WTC11 (cell line): Measurements from ENCODE around the gene TMEM178A. TPM values are rescaled to one million over a fixed set of nuclear protein-coding genes. Genes with fewer than 3 reads are reported as not detected.

ENCODE experiments used
- ATAC-seq: fragments of 200-7000 bp; cut with Tn5 transposase; 2 replicates; pipeline ENCODE4 v1.10.0; 2021; ENCODE audit warnings: mild to moderate bottlenecking, moderate library complexity
- CTCF ChIA-PET: fragments of 300-600 bp; sonication (Branson Sonifier 250); formaldehyde crosslinking; loops from one replicate; lab custom pipeline; 2021; ENCODE audit warnings: antibody characterized with exemption; lab: Charles Lee
- POLR2A ChIA-PET: fragments of 350-600 bp; sonication (Branson Sonifier 250); formaldehyde crosslinking; loops from one replicate; lab custom pipeline; 2021; ENCODE audit warnings: antibody characterized with exemption; lab: Charles Lee
- DNase-seq: peaks from one replicate; pipeline ENCODE4 v3.0.0; 2021; ENCODE audit warnings: low spot score
- H3K27ac Mint-ChIP-seq: 2 replicates; pipeline ENCODE4 v1.8.0; 2021; ENCODE audit warnings: mixed read lengths
- H3K27me3 Mint-ChIP-seq: 2 replicates; pipeline ENCODE4 v1.8.0; 2021; ENCODE audit warnings: low read depth, mild to moderate bottlenecking, moderate library complexity, mixed read lengths
- H3K36me3 Mint-ChIP-seq: 2 replicates; pipeline ENCODE4 v1.8.0; 2021; ENCODE audit warnings: mixed read lengths
- H3K4me1 Mint-ChIP-seq: 2 replicates; pipeline ENCODE4 v1.8.0; 2022; ENCODE audit warnings: mixed read lengths
- H3K4me3 Mint-ChIP-seq: 2 replicates; pipeline ENCODE4 v1.8.0; 2021; ENCODE audit warnings: mild to moderate bottlenecking, moderate library complexity, mixed read lengths
- H3K9me3 Mint-ChIP-seq: 2 replicates; pipeline ENCODE4 v1.8.0; 2021; ENCODE audit warnings: mixed read lengths
- ARID4B ChIP-seq: sonication (generic); formaldehyde crosslinking; IDR thresholded peaks from 2 replicates; pipeline ENCODE4 v1.8.0; 2023; ENCODE audit warnings: missing genetic modification reagents, mild to moderate bottlenecking, borderline replicate concordance
- ATF1 ChIP-seq: sonication (generic); formaldehyde crosslinking; IDR thresholded peaks from 2 replicates; pipeline ENCODE4 v1.8.1; 2023; ENCODE audit warnings: mild to moderate bottlenecking, moderate library complexity, missing genetic modification reagents
- ATF2 ChIP-seq: sonication (generic); formaldehyde crosslinking; IDR thresholded peaks from 2 replicates; pipeline ENCODE4 v1.8.1; 2022; ENCODE audit warnings: low read depth, missing genetic modification reagents, borderline replicate concordance
- E2F1 ChIP-seq: sonication (generic); formaldehyde crosslinking; IDR thresholded peaks from 2 replicates; pipeline ENCODE4 v1.8.0; 2022; ENCODE audit warnings: mild to moderate bottlenecking, missing genetic modification reagents
- GABPB1 ChIP-seq: sonication (generic); formaldehyde crosslinking; IDR thresholded peaks from 2 replicates; pipeline ENCODE4 v1.8.1; 2023; ENCODE audit warnings: mild to moderate bottlenecking, missing genetic modification reagents
- GRHL2 ChIP-seq: fragments of 250-450 bp; sonication (Bioruptor Pico); IDR thresholded peaks from 2 replicates; pipeline ENCODE4 v1.8.0; 2022; ENCODE audit warnings: mild to moderate bottlenecking, moderate library complexity; ENCODE audit not compliant: insufficient replicate concordance, severe bottlenecking
- IRF2 ChIP-seq: sonication (generic); formaldehyde crosslinking; IDR thresholded peaks from 2 replicates; pipeline ENCODE4 v1.8.0; 2022; ENCODE audit warnings: low read depth, missing genetic modification reagents, borderline replicate concordance
- JUN ChIP-seq: sonication (generic); formaldehyde crosslinking; IDR thresholded peaks from 2 replicates; pipeline ENCODE4 v1.8.0; 2023; ENCODE audit warnings: mild to moderate bottlenecking, missing genetic modification reagents
- NFATC4 ChIP-seq: fragments of 250-450 bp; sonication (Bioruptor Pico); IDR thresholded peaks from 2 replicates; pipeline ENCODE4 v1.9.0; 2021; ENCODE audit warnings: mild to moderate bottlenecking
- RORB ChIP-seq: fragments of 250-450 bp; sonication (Bioruptor Pico); IDR thresholded peaks from 2 replicates; pipeline ENCODE4 v1.9.0; 2021; ENCODE audit warnings: mild to moderate bottlenecking
- SMAD4 ChIP-seq: sonication (generic); formaldehyde crosslinking; IDR thresholded peaks from 2 replicates; pipeline ENCODE4 v1.8.0; 2022; ENCODE audit warnings: mild to moderate bottlenecking, missing genetic modification reagents
- SOX15 ChIP-seq: fragments of 250-450 bp; sonication (Bioruptor Pico); IDR thresholded peaks from 2 replicates; pipeline ENCODE4 v1.9.0; 2021; ENCODE audit warnings: mild to moderate bottlenecking
- TEAD4 ChIP-seq: sonication (generic); formaldehyde crosslinking; IDR thresholded peaks from 2 replicates; pipeline ENCODE4 v1.8.0; 2022; ENCODE audit warnings: mild to moderate bottlenecking, missing genetic modification reagents
- ZNF121 ChIP-seq: sonication (generic); formaldehyde crosslinking; IDR thresholded peaks from 2 replicates; pipeline ENCODE4 v1.8.0; 2023; ENCODE audit warnings: missing genetic modification reagents
- ZNF232 ChIP-seq: sonication (generic); formaldehyde crosslinking; IDR thresholded peaks from 2 replicates; pipeline ENCODE4 v1.8.0; 2022; ENCODE audit warnings: mild to moderate bottlenecking, missing genetic modification reagents
- ZNF416 ChIP-seq: fragments of 250-450 bp; sonication (Bioruptor Pico); IDR thresholded peaks from 2 replicates; pipeline ENCODE4 v1.9.0; 2021; ENCODE audit warnings: mild to moderate bottlenecking, inconsistent platforms
- ZNF671 ChIP-seq: fragments of 250-450 bp; sonication (Bioruptor Pico); IDR thresholded peaks from 2 replicates; pipeline ENCODE4 v1.8.0; 2021; ENCODE audit warnings: mild to moderate bottlenecking
- total RNA-seq: library from RNA; stranded (reverse); gene quantifications from 3 replicates; pipeline ENCODE4 v1.2.3, GENCODE V29; 2021
- TF ChIP-seq, protein P1 (sequence below): sonication (generic); formaldehyde crosslinking; conservative IDR thresholded peaks from 2 replicates; pipeline ENCODE4 v1.8.1; 2023; ENCODE audit warnings: mild to moderate bottlenecking, low read depth, missing genetic modification reagents, moderate library complexity
- TF ChIP-seq, protein P2 (sequence below): sonication (generic); formaldehyde crosslinking; IDR thresholded peaks from 2 replicates; pipeline ENCODE4 v1.8.1; 2022; ENCODE audit warnings: low read depth, mild to moderate bottlenecking, moderate library complexity, missing genetic modification reagents, borderline replicate concordance
- TF ChIP-seq, protein P3 (sequence below): sonication (generic); formaldehyde crosslinking; IDR thresholded peaks from 2 replicates; pipeline ENCODE4 v1.8.0; 2022; ENCODE audit warnings: mild to moderate bottlenecking, missing genetic modification reagents
- TF ChIP-seq, protein P4 (sequence below): sonication (generic); formaldehyde crosslinking; IDR thresholded peaks from 2 replicates; pipeline ENCODE4 v1.8.1; 2022; ENCODE audit warnings: mild to moderate bottlenecking, moderate library complexity, missing genetic modification reagents

TMEM178A gene
- total RNA-seq, 1 experiment from 2014 or later, result 14.5 TPM

- TF ChIP-seq ARID4B (CRISPR knock-in tag) (no peak), GABPB1 (CRISPR knock-in tag) (no peak), ATF2 (CRISPR knock-in tag) (no peak), E2F1 (CRISPR knock-in tag) (no peak), JUN (CRISPR knock-in tag) (no peak), SOX15 (no peak), SMAD4 (CRISPR knock-in tag) (no peak), TEAD4 (CRISPR knock-in tag) (no peak), ZNF671 (CRISPR knock-in tag) (no peak)
Measured at GRCh38 chr2:39685126-39685525, 19.4 kb downstream of the TMEM178A start (continued).

- POLR2A ChIA-PET, result no interaction called here
- ATAC-seq (peak; percentile 84), DNase-seq (peak; percentile 26)
- Mint-ChIP-seq H3K27ac (no peak overlapping the region), H3K4me3 (no peak overlapping the region), H3K4me1 (peaks cover 24% of the 10 kb centered on the region), H3K27me3 (no peaks in the 10 kb centered on the region), H3K9me3 (peaks cover 13% of the 10 kb centered on the region), H3K36me3 (peaks cover 9% of the 10 kb centered on the region)
- CTCF ChIA-PET, result interaction anchor here (0.6 to 1.4 kb wide), 4 partner anchors 44 to 178 kb away, joined by 3 to 5 read pairs (median 4); no protein-coding TSS in a partner anchor
- TF ChIP-seq ZNF232 (no peak), ATF1 (no peak), RORB (CRISPR knock-in tag) (no peak), IRF2 (CRISPR knock-in tag) (no peak), ZNF416 (no peak)
- TF ChIP-seq, protein P1, sequence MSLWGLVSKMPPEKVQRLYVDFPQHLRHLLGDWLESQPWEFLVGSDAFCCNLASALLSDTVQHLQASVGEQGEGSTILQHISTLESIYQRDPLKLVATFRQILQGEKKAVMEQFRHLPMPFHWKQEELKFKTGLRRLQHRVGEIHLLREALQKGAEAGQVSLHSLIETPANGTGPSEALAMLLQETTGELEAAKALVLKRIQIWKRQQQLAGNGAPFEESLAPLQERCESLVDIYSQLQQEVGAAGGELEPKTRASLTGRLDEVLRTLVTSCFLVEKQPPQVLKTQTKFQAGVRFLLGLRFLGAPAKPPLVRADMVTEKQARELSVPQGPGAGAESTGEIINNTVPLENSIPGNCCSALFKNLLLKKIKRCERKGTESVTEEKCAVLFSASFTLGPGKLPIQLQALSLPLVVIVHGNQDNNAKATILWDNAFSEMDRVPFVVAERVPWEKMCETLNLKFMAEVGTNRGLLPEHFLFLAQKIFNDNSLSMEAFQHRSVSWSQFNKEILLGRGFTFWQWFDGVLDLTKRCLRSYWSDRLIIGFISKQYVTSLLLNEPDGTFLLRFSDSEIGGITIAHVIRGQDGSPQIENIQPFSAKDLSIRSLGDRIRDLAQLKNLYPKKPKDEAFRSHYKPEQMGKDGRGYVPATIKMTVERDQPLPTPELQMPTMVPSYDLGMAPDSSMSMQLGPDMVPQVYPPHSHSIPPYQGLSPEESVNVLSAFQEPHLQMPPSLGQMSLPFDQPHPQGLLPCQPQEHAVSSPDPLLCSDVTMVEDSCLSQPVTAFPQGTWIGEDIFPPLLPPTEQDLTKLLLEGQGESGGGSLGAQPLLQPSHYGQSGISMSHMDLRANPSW (CRISPR knock-in tag), result no peak
Measured at GRCh38 chr2:39686456-39686855, 20.7 kb downstream of the TMEM178A start.

GRCh38 chr2:39688181-39688580 lies 22.5 kb downstream of the TMEM178A start:
- Mint-ChIP-seq H3K36me3 (peaks cover 9% of the 10 kb centered on the region), H3K27me3 (no peaks in the 10 kb centered on the region), H3K4me3 (no peak overlapping the region), H3K9me3 (peaks cover 14% of the 10 kb centered on the region), H3K4me1 (peaks cover 17% of the 10 kb centered on the region), H3K27ac (no peak overlapping the region)
- no peak for ATAC-seq
- ChIA-PET POLR2A (no interaction called here), CTCF (no interaction called here)
- no peak for DNase-seq
- TF ChIP-seq NFATC4 (no peak), TEAD4 (CRISPR knock-in tag) (no peak), GRHL2 (CRISPR knock-in tag) (no peak), ZNF121 (CRISPR knock-in tag) (no peak)
- TF ChIP-seq, protein P2, sequence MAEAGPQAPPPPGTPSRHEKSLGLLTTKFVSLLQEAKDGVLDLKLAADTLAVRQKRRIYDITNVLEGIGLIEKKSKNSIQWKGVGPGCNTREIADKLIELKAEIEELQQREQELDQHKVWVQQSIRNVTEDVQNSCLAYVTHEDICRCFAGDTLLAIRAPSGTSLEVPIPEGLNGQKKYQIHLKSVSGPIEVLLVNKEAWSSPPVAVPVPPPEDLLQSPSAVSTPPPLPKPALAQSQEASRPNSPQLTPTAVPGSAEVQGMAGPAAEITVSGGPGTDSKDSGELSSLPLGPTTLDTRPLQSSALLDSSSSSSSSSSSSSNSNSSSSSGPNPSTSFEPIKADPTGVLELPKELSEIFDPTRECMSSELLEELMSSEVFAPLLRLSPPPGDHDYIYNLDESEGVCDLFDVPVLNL (CRISPR knock-in tag), result no peak
- TF ChIP-seq, protein P3, sequence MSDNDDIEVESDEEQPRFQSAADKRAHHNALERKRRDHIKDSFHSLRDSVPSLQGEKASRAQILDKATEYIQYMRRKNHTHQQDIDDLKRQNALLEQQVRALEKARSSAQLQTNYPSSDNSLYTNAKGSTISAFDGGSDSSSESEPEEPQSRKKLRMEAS (CRISPR knock-in tag), result no peak
- TF ChIP-seq, protein P4, sequence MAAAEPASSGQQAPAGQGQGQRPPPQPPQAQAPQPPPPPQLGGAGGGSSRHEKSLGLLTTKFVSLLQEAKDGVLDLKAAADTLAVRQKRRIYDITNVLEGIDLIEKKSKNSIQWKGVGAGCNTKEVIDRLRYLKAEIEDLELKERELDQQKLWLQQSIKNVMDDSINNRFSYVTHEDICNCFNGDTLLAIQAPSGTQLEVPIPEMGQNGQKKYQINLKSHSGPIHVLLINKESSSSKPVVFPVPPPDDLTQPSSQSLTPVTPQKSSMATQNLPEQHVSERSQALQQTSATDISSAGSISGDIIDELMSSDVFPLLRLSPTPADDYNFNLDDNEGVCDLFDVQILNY (CRISPR knock-in tag), result no peak
